Right lobe of liver (tissue), 4 donors: ENCODE results near the gene HERC3.

Experiments
- POLR2A ChIP-seq: fragments of 450-650 bp; IDR thresholded peaks from one replicate; pipeline ENCODE4 v1.6.1; 2017; ENCODE audit warnings: antibody characterized with exemption, mild to moderate bottlenecking
- TF ChIP-seq, protein P1 (sequence below), 4 donors: fragments of 200-600 bp in 3 of 4; fragments of 450-650 bp in 1 of 4; IDR thresholded peaks; one replicate each; pipeline versions ENCODE4 v1.5.1 to v1.8.0; 2016 to 2022; ENCODE audit warnings: antibody characterized with exemption in 4 of 4, mild to moderate bottlenecking in 2 of 4
- donor health status: DM: no; HTN: no; CAD: no.
- donor health status: DM: no; HTN: no; CAD: no.
- donor health status: DM: no; HTN: yes; CAD: no.

DNA sequence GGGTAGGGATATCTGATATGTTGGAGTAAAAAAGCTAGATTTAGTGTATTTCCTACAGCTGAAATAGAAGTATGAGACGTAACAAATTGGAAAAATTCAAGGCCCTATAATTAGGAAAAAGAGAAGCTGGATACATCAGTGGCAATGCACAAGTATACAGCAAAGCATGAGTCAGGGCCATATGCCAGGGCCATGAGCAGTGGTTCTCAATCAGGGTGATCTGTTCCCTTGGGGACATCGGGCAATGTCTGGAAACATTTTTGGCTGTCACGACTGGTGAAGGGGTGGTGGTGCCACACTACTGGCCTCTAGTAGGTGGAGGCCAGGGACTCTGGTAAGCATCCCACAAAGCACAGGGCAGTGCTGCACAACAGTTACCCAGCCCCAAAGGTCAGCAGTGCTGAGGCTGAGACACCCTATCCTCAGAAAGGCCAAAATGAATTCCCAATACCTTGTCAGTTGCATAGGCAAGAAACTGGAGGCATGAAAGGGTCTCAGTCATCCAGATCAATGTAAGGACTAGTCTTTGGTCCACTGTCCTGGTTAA lies 142.2 kb downstream of the HERC3 start:
- TF ChIP-seq, protein P1, sequence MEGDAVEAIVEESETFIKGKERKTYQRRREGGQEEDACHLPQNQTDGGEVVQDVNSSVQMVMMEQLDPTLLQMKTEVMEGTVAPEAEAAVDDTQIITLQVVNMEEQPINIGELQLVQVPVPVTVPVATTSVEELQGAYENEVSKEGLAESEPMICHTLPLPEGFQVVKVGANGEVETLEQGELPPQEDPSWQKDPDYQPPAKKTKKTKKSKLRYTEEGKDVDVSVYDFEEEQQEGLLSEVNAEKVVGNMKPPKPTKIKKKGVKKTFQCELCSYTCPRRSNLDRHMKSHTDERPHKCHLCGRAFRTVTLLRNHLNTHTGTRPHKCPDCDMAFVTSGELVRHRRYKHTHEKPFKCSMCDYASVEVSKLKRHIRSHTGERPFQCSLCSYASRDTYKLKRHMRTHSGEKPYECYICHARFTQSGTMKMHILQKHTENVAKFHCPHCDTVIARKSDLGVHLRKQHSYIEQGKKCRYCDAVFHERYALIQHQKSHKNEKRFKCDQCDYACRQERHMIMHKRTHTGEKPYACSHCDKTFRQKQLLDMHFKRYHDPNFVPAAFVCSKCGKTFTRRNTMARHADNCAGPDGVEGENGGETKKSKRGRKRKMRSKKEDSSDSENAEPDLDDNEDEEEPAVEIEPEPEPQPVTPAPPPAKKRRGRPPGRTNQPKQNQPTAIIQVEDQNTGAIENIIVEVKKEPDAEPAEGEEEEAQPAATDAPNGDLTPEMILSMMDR (IDR thresholded peaks at IDR 0.05) = no peak
- TF ChIP-seq POLR2A = no peak
